Muscle of leg (tissue), 11 donors: ENCODE measurements around the gene NUDT2. TPM values are rescaled to one million over a fixed set of nuclear protein-coding genes. Genes with fewer than 3 reads are reported as not detected.
A peak's percentile ranks its signal among the peaks of the same experiment; 100 is the strongest.
"Not testable (repeated sequence)": the region's sequence is repeated elsewhere in the genome, so short reads cannot be mapped to it uniquely, and the experiment has no call there.

Experiments
- DNase-seq: peaks from one replicate; pipeline ENCODE4 v3.0.0; 2013
- H3K27ac ChIP-seq: one replicate; pipeline ENCODE4 v1.5.1; 2013; ENCODE audit warnings: mild to moderate bottlenecking, low read length, control low read depth
- H3K27me3 ChIP-seq: one replicate; pipeline ENCODE4 v1.6.1; 2013; ENCODE audit warnings: low read length; ENCODE audit not compliant: control insufficient read depth, insufficient read depth
- H3K36me3 ChIP-seq: one replicate; pipeline ENCODE4 v1.6.1; 2013; ENCODE audit warnings: low read length; ENCODE audit not compliant: control insufficient read depth, insufficient read depth
- H3K4me1 ChIP-seq: one replicate; pipeline ENCODE4 v1.6.1; 2013; ENCODE audit warnings: low read length; ENCODE audit not compliant: control insufficient read depth, insufficient read depth
- H3K4me3 ChIP-seq: one replicate; pipeline ENCODE4 v1.5.1; 2013; ENCODE audit warnings: low read length, control low read depth
- H3K9me3 ChIP-seq: replicated peaks from 2 replicates; pipeline ENCODE4 v1.6.1; 2013; ENCODE audit warnings: low read depth, low read length; ENCODE audit not compliant: control insufficient read depth
- WGBS: methylation state at CpG from one replicate; pipeline ENCODE4 v1.1.5; 2013; ENCODE audit warnings: missing lambda C conversion rate; ENCODE audit not compliant: insufficient coverage; 5-methylcytosine and 5-hydroxymethylcytosine counted together
- polyA plus RNA-seq, 8 donors: library from polyadenylated mRNA; unstranded; fragments of 120-200 nt; gene quantifications; one replicate each; pipeline versions ENCODE4 v1.2.1 to v1.2.3, GENCODE V29; 2013; ENCODE audit warnings: inconsistent platforms in 1 of 8, low replicate concordance in 1 of 8; ENCODE audit not compliant: insufficient read length in 8 of 8, insufficient read depth in 1 of 8
- total RNA-seq: library from RNA; stranded (reverse); fragments of 120-200 nt; gene quantifications from one replicate; pipeline ENCODE4 v1.2.4, GENCODE V29; 2013

The NUDT2 gene
- total and polyA plus RNA-seq, 9 donors, result 22.1 to 31.5 (median 26.8) TPM

- Histone ChIP-seq H3K27ac (no peak overlapping the region), H3K27me3 (no peaks in the 10 kb centered on the region), H3K4me1 (peaks cover 20% of the 10 kb centered on the region), H3K9me3 (no peaks in the 10 kb centered on the region), H3K36me3 (peaks cover 13% of the 10 kb centered on the region), H3K4me3 (no peak overlapping the region)
- 67% methylated on average over 2 of the region's 3 CpGs for WGBS
- no peak for DNase-seq
Measured at GRCh38 chr9:34333836-34334235, 4.5 kb downstream of the NUDT2 start.

GRCh38 chr9:34334337-34334824, 5.0 kb downstream of the NUDT2 start:
- WGBS, result no CpG with 5 or more reads among the region's 1 CpG
- Histone ChIP-seq H3K9me3 (no peaks in the 10 kb centered on the region), H3K36me3 (peaks cover 18% of the 10 kb centered on the region), H3K27ac (peak overlapping the region; percentile 35), H3K4me3 (no peak overlapping the region), H3K4me1 (peaks cover 22% of the 10 kb centered on the region), H3K27me3 (no peaks in the 10 kb centered on the region)
- DNase-seq, result peak; percentile 58

DNA sequence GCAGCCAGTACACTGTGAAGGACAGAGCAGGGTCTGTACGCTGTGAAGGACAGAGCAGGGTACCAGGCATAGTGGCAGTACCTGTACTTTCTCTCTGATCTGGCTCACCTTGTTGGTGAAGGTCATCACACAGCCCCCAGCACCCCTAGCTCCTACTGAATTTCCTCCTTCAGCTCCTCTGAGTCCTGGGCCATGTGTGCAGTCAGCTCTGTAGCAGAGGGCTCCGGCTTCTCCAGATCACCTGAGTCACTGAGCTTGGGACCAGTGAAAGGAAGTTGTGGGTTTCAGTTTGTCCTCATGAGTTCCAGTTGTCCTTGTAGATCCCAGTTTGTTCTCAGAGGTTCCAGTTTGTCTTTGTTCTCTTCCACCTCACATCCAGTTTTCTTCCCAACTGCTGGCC, 5.5 kb downstream of the NUDT2 start:
- no peaks in the 10 kb centered on the region for H3K9me3 ChIP-seq
- no peak overlapping the region for H3K4me3 ChIP-seq
- no CpG with 5 or more reads among the region's 2 CpGs for WGBS
- H3K36me3 ChIP-seq, result peaks cover 21% of the 10 kb centered on the region
- H3K27me3 ChIP-seq, result no peaks in the 10 kb centered on the region
- peak overlapping the region; percentile 35 for H3K27ac ChIP-seq
- H3K4me1 ChIP-seq, result peaks cover 22% of the 10 kb centered on the region
- DNase-seq, result no peak

GRCh38 chr9:34335376-34335775, 6.0 kb downstream of the NUDT2 start:
- H3K4me1 ChIP-seq, result peaks cover 18% of the 10 kb centered on the region
- WGBS, result 59% methylated on average over 3 of the region's 4 CpGs
- no peak overlapping the region for H3K4me3 ChIP-seq
- H3K36me3 ChIP-seq, result peaks cover 25% of the 10 kb centered on the region
- H3K27ac ChIP-seq, result no peak overlapping the region
- H3K9me3 ChIP-seq, result no peaks in the 10 kb centered on the region
- H3K27me3 ChIP-seq, result no peaks in the 10 kb centered on the region
- no peak for DNase-seq

DNA sequence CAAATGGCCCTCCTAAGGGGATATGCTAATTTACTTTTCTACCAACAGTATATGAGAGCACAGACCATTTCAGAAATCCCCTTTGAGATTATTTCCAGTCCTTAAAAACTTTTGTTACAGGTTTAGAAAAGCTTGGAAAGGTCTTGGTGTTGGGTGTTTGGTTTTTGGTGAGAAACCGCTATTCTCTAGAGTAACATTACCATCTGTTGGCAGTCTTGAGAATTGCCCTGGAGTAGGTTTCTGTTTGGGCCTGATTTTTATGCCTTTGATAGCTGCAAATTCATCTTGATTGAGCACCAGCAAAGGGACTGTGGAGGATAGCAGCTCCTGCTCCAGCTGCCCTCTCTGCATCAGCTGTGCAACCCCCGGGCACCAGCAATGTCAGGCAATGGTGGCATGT, 8.0 kb downstream of the NUDT2 start:
- 60% methylated on average over 1 of the region's 2 CpGs for WGBS
- no peaks in the 10 kb centered on the region for H3K27me3 ChIP-seq
- peaks cover 40% of the 10 kb centered on the region for H3K36me3 ChIP-seq
- H3K4me1 ChIP-seq, result peaks cover 22% of the 10 kb centered on the region
- DNase-seq, result no peak
- H3K9me3 ChIP-seq, result no peaks in the 10 kb centered on the region
- H3K27ac ChIP-seq, result no peak overlapping the region
- no peak overlapping the region for H3K4me3 ChIP-seq

- H3K27ac ChIP-seq, H3K4me3 ChIP-seq, DNase-seq, H3K9me3 ChIP-seq, H3K27me3 ChIP-seq: not testable (repeated sequence)
- Histone ChIP-seq H3K36me3 (peaks cover 45% of the 10 kb centered on the region), H3K4me1 (peaks cover 26% of the 10 kb centered on the region)
Measured at GRCh38 chr9:34338079-34338478, 8.7 kb downstream of the NUDT2 start.

GRCh38 chr9:34338665-34339385, 9.5 kb downstream of the NUDT2 start:
- no peaks in the 10 kb centered on the region for H3K9me3 ChIP-seq
- no peak overlapping the region for H3K4me3 ChIP-seq
- H3K36me3 ChIP-seq, result peaks cover 53% of the 10 kb centered on the region
- H3K27ac ChIP-seq, result no peak overlapping the region
- WGBS, result 92% methylated on average over 1 of the region's 2 CpGs
- peaks cover 32% of the 10 kb centered on the region for H3K4me1 ChIP-seq
- DNase-seq, result no peak
- H3K27me3 ChIP-seq, result no peaks in the 10 kb centered on the region

GRCh38 chr9:34341659-34342295, 12.4 kb downstream of the NUDT2 start:
- Histone ChIP-seq H3K4me3 (no peak overlapping the region), H3K4me1 (peaks cover 28% of the 10 kb centered on the region), H3K27me3 (no peaks in the 10 kb centered on the region), H3K36me3 (peaks cover 53% of the 10 kb centered on the region), H3K9me3 (no peaks in the 10 kb centered on the region), H3K27ac (peak overlapping the region; percentile 56)
- peak; percentile 85 for DNase-seq
- WGBS, result 56% methylated on average over 3 of the region's 7 CpGs

DNA sequence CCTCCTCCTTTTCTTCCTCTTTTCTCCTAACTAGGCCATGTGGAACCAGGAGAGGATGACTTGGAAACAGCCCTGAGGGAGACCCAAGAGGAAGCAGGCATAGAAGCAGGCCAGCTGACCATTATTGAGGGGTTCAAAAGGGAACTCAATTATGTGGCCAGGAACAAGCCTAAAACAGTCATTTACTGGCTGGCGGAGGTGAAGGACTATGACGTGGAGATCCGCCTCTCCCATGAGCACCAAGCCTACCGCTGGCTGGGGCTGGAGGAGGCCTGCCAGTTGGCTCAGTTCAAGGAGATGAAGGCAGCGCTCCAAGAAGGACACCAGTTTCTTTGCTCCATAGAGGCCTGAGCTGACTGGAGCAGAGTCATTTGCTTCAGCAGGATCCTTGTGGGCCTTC, 13.7 kb downstream of the NUDT2 start:
- peaks cover 28% of the 10 kb centered on the region for H3K4me1 ChIP-seq
- peak overlapping the region; percentile 56 for H3K27ac ChIP-seq
- peak; percentile 96 for DNase-seq
- 34% methylated on average over 5 of the region's 5 CpGs for WGBS
- no peaks in the 10 kb centered on the region for H3K27me3 ChIP-seq
- H3K4me3 ChIP-seq, result no peak overlapping the region
- peaks cover 53% of the 10 kb centered on the region for H3K36me3 ChIP-seq
- H3K9me3 ChIP-seq, result no peaks in the 10 kb centered on the region

DNA sequence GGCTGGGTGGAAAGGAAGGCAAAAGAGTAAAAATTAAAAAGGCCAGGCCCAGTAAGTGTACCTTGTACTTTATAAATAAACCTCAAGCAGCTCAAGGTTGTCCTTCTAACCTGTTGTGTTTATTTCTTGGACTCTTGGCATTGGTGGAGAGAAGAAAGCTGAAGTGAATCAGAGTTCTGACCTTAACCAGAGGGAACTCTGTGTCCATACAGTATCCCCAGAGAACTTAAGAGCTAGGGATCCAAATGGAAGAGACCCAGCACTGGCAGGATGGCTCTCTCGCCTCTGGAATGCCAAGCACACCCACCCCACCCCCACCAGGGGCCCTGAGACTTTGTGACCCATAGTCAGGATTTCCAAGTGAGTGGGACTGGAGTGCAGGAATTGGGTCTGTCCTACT, 14.2 kb downstream of the NUDT2 start:
- WGBS, result no CpG with 5 or more reads among the region's 1 CpG
- Histone ChIP-seq H3K27ac (peak overlapping the region; percentile 56), H3K36me3 (peaks cover 51% of the 10 kb centered on the region), H3K9me3 (no peaks in the 10 kb centered on the region), H3K27me3 (no peaks in the 10 kb centered on the region), H3K4me1 (peaks cover 28% of the 10 kb centered on the region), H3K4me3 (no peak overlapping the region)
- no peak for DNase-seq
